Measurements from ENCODE around the gene MTUS2. TPM values are rescaled to one million over a fixed set of nuclear protein-coding genes. Genes with fewer than 3 reads are reported as not detected.

Gene MTUS2
- total RNA-seq, 1 experiment from 2014 or later = 0.05 TPM

- no peak for DNase-seq (ENCODE audit: low spot score)
Measured at GRCh38 chr13:29106651-29107050, 286.5 kb downstream of the MTUS2 start.

- DNase-seq (ENCODE audit: low spot score) = no peak
Measured at GRCh38 chr13:29108068-29108786, 288.1 kb downstream of the MTUS2 start.

GRCh38 chr13:29109987-29110386 lies 289.8 kb downstream of the MTUS2 start:
- no peak for DNase-seq (ENCODE audit: low spot score)

- no peak for DNase-seq (ENCODE audit: low spot score)
Measured at GRCh38 chr13:29111446-29111845, 291.3 kb downstream of the MTUS2 start.

- DNase-seq (ENCODE audit: low spot score) = no peak
Measured at GRCh38 chr13:29115842-29116241, 295.7 kb downstream of the MTUS2 start.

- no peak for DNase-seq (ENCODE audit: low spot score)
Measured at GRCh38 chr13:29117663-29118062, 297.5 kb downstream of the MTUS2 start.

- no peak for DNase-seq (ENCODE audit: low spot score)
Measured at GRCh38 chr13:29118471-29118870, 298.3 kb downstream of the MTUS2 start.

- DNase-seq (ENCODE audit: low spot score) = no peak
Measured at GRCh38 chr13:29125191-29125933, 305.2 kb downstream of the MTUS2 start.

GRCh38 chr13:29125934-29126424 lies 305.8 kb downstream of the MTUS2 start:
- DNase-seq (ENCODE audit: low spot score) = no peak

GRCh38 chr13:29129616-29130015 lies 309.5 kb downstream of the MTUS2 start:
- no peak for DNase-seq (ENCODE audit: low spot score)

GRCh38 chr13:29131159-29131558 lies 311.0 kb downstream of the MTUS2 start:
- DNase-seq (ENCODE audit: low spot score) = no peak

- DNase-seq (ENCODE audit: low spot score) = no peak
Measured at GRCh38 chr13:29131881-29132668, 311.9 kb downstream of the MTUS2 start.

GRCh38 chr13:29136341-29136740 lies 316.2 kb downstream of the MTUS2 start:
- no peak for DNase-seq (ENCODE audit: low spot score)

- no peak for DNase-seq (ENCODE audit: low spot score)
Measured at GRCh38 chr13:29137016-29137415, 316.9 kb downstream of the MTUS2 start.

- no peak for DNase-seq (ENCODE audit: low spot score)
Measured at GRCh38 chr13:29137995-29138394, 317.9 kb downstream of the MTUS2 start.

GRCh38 chr13:29140277-29140676 lies 320.1 kb downstream of the MTUS2 start:
- no peak for DNase-seq (ENCODE audit: low spot score)

GRCh38 chr13:29143847-29144246 lies 323.7 kb downstream of the MTUS2 start:
- no peak for DNase-seq (ENCODE audit: low spot score)

GRCh38 chr13:29154390-29154789 lies 334.3 kb downstream of the MTUS2 start:
- no peak for DNase-seq (ENCODE audit: low spot score)

- DNase-seq (ENCODE audit: low spot score) = no peak
Measured at GRCh38 chr13:29156136-29156535, 336.0 kb downstream of the MTUS2 start.

GRCh38 chr13:29159871-29160270 lies 339.7 kb downstream of the MTUS2 start:
- DNase-seq (ENCODE audit: low spot score) = no peak

GRCh38 chr13:29160862-29161261 lies 340.7 kb downstream of the MTUS2 start:
- no peak for DNase-seq (ENCODE audit: low spot score)

GRCh38 chr13:29161676-29162075 lies 341.5 kb downstream of the MTUS2 start:
- no peak for DNase-seq (ENCODE audit: low spot score)

Data from HT-29 (cell line).